ENCODE data around the gene AUNIP. TPM values are rescaled to one million over a fixed set of nuclear protein-coding genes. Genes with fewer than 3 reads are reported as not detected.
A peak's percentile ranks its signal among the peaks of the same experiment; 100 is the strongest.

AUNIP gene
- total RNA-seq (2021; ENCODE audit: unreplicated experiment) = 12.1 TPM
- polyA plus RNA-seq (2012) = 4.2 and 6.1 TPM in 2 replicates
- Bru-seq, nascent RNA = percentile 77 among the genes with signal in this experiment
- percentile 50 among the genes with signal in this experiment for BruChase-seq, experiment 1, labeled RNA remaining after a 6-hour chase
- percentile 68 among the genes with signal in this experiment for BruChase-seq, experiment 2, labeled RNA remaining after a 2-hour chase
- long read RNA-seq, transcript AUNIP-201 (3 exons, 2,116 nt) = major isoform, 21 of 25 reads
- long read RNA-seq, partial matches to known transcripts = 1 of 25 reads
- long read RNA-seq, other reads (novel, unspliced or antisense) = 3 of 25 reads

GRCh38 chr1:25858906-25859789, at the start of gene AUNIP:
TSS of gene AUNIP (minus strand) at chr1:25859457. CDS start at chr1:25859357, 100 bp downstream.
- Histone ChIP-seq H4K20me1 (ENCODE audit: insufficient read depth) (0 out of 2 replicates have a peak, but pooled peaks cover 3% of the 10 kb centered on the region), H3K9me3 (ENCODE audit: control insufficient read depth in 1 of 2, insufficient read depth in 1 of 2, low read depth in 1 of 2, low read length in 2 of 2) (no peaks in the 10 kb centered on the region), H3K27ac (ENCODE audit: low read depth, low read length) (peak within 1 kb of the TSS; percentile 81), H3K4me2 (ENCODE audit: low read length) (peak within 1 kb of the TSS; percentile 98), H2AFZ (ENCODE audit: low read depth, low read length, poor library complexity, severe bottlenecking) (no peak within 1 kb of the TSS), H3K36me3 (ENCODE audit: control insufficient read depth in 1 of 2, insufficient read depth in 2 of 2, low read length in 2 of 2) (0 out of 4 replicates have a peak, but pooled peaks cover 0 to 6% of the 10 kb centered on the region in 2 experiments), H3K9me2 (ENCODE audit: insufficient read depth) (no peaks in the 10 kb centered on the region), H3K27me3 (ENCODE audit: insufficient read depth, low read length) (no peaks in the 10 kb centered on the region), H3K79me2 (ENCODE audit: insufficient read depth, low read length) (peaks cover 50% of the 10 kb centered on the region), H3K4me3 (replicated peaks in 1 of 2; ENCODE audit: low read depth in 1 of 2, low read length in 2 of 2) (peak within 1 kb of the TSS; percentile 97 to 99), H3K4me1 (ENCODE audit: control insufficient read depth in 1 of 2, insufficient read depth in 2 of 2, low read length in 2 of 2) (peaks cover 30 to 51% of the 10 kb centered on the region in 2 experiments), H3K9ac (ENCODE audit: low read length) (peak within 1 kb of the TSS; percentile 99)
- ChIA-PET CTCF (no interaction called here), RAD21 (ENCODE audit: low non-redundant PET in 1 of 2, low total read pairs in 2 of 2, uncharacterized antibody in 2 of 2, unreplicated experiment in 2 of 2) (no interaction called here), POLR2A (interaction anchor here (1.0 kb wide), 1 partner anchor 16 kb away, joined by 3 read pairs; the partner anchor contains the start of gene PAQR7)
- DNase-seq (ENCODE audit: low read depth, low spot score) (peak; percentile 74), ATAC-seq (peak; percentile 83)
- no TSS peak for BruUV-seq (replicated peaks)
- intact Hi-C loops (cut with micrococcal nuclease) = loop anchor here (2.0 kb wide), 1 partner anchor 34 kb away; no protein-coding TSS in a partner anchor
- TF ChIP-seq CBX3 (IDR thresholded peaks at IDR 0.05; ENCODE audit: low read depth) = no peak; the same call in none of the 2 replicates
- TF ChIP-seq MAX (IDR thresholded peaks at IDR 0.05) = peak; percentile 93
- TF ChIP-seq YY1 (IDR thresholded peaks at IDR 0.05; ENCODE audit: extremely low read depth, insufficient replicate concordance, low read depth, low read length) = peak; percentile 47
- no peak for TF ChIP-seq JUND (IDR thresholded peaks at IDR 0.05)
- TF ChIP-seq SP1 (IDR thresholded peaks at IDR 0.05; ENCODE audit: low read depth) = peak; percentile 67
- TF ChIP-seq CEBPB (IDR thresholded peaks at IDR 0.05; ENCODE audit: low read depth) = no peak
- TF ChIP-seq POLR2A (IDR thresholded peaks at IDR 0.05; ENCODE audit: borderline replicate concordance, extremely low read depth, insufficient read depth, insufficient read length) = peak; percentile 79
- no peak for TF ChIP-seq ZNF274 (IDR thresholded peaks at IDR 0.05; ENCODE audit: low read depth, low read length)
- TF ChIP-seq POLR2AphosphoS5 (IDR thresholded peaks at IDR 0.05; ENCODE audit: low read depth, low read length) = peak; percentile 88
- no peak for TF ChIP-seq RAD21 (IDR thresholded peaks at IDR 0.05; ENCODE audit: low read depth)
- TF ChIP-seq ZBTB33 (IDR thresholded peaks at IDR 0.05; ENCODE audit: extremely low read depth, insufficient replicate concordance, low read length) = no peak
- TF ChIP-seq ZFX (IDR thresholded peaks at IDR 0.05) = peak; percentile 80
- TF ChIP-seq SIN3A (IDR thresholded peaks at IDR 0.05; ENCODE audit: low read depth) = peak; percentile 96
- peak; percentile 97 for TF ChIP-seq EGR1 (IDR thresholded peaks at IDR 0.05; ENCODE audit: low read depth)
- TF ChIP-seq CTCF (IDR thresholded peaks at IDR 0.05 in 2 of 3, conservative IDR thresholded peaks at IDR 0.05 in 1 of 3; ENCODE audit: borderline replicate concordance in 1 of 3, insufficient read depth in 1 of 3, low read depth in 2 of 3, low read length in 2 of 3) = no peak
- no peak for TF ChIP-seq ATF3 (IDR thresholded peaks at IDR 0.05)
- TF ChIP-seq EZH2 (IDR thresholded peaks at IDR 0.05) = no peak

Data from HCT116 (cell line).